K562 (cell line): ENCODE results near the gene BIRC6. TPM values are rescaled to one million over a fixed set of nuclear protein-coding genes. Genes with fewer than 3 reads are reported as not detected.

ENCODE experiments used
- E2F3 ChIP-seq: fragments of 250-450 bp; sonication (Bioruptor Pico); IDR thresholded peaks from 2 replicates; pipeline ENCODE4 v1.4.0; 2020; ENCODE audit warnings: mild to moderate bottlenecking
- HDAC3 ChIP-seq: fragments of 450-650 bp; IDR thresholded peaks from 2 replicates; pipeline ENCODE4 v1.6.1; 2018; ENCODE audit warnings: borderline replicate concordance, mild to moderate bottlenecking, moderate library complexity; ENCODE audit not compliant: partially characterized antibody
- NR4A1 ChIP-seq, 2 experiments: fragments of 250-450 bp in 1 of 2; fragments of 450-650 bp in 1 of 2; sonication (Bioruptor Pico) in 1 of 2; IDR thresholded peaks; 2 replicates each; pipeline versions ENCODE4 v1.4.0 to v1.6.1; 2016 to 2020; ENCODE audit warnings: mild to moderate bottlenecking in 2 of 2, missing compliant biosample characterization in 1 of 2, missing genetic modification characterization in 1 of 2, moderate library complexity in 1 of 2
- PRDM10 ChIP-seq: fragments of 450-650 bp; IDR thresholded peaks from 2 replicates; pipeline ENCODE4 v1.6.1; 2018; ENCODE audit not compliant: partially characterized antibody
- ZNF449 ChIP-seq: fragments of 250-450 bp; sonication (Bioruptor Pico); IDR thresholded peaks from 2 replicates; pipeline ENCODE4 v1.8.0; 2022; ENCODE audit warnings: moderate library complexity, mild to moderate bottlenecking, inconsistent platforms
- ZSCAN32 ChIP-seq: fragments of 450-650 bp; formaldehyde crosslinking; IDR thresholded peaks from 2 replicates; pipeline ENCODE4 v1.4.0; 2020; ENCODE audit warnings: mild to moderate bottlenecking, moderate library complexity
- polyA plus RNA-seq, 8 experiments: library from polyadenylated mRNA; depleted of rRNA in 4 of 8; stranded (reverse) in 5 of 8; unstranded in 3 of 8; fragments of >200 nt; fragmentation: Nextera tagmentation in 2 of 8; fragmentation: Illumina TruSeq in 1 of 8; extraction: Ambion mirVana in 2 of 8; extraction: Trizol in 1 of 8; gene quantifications; 2 replicates each; pipeline versions ENCODE4 v1.2.1 to v1.2.3, GENCODE V29; 2011 to 2014; ENCODE audit warnings: inconsistent platforms in 1 of 8, missing spikeins in 1 of 8
- total RNA-seq, 7 experiments: library from RNA; depleted of rRNA in 6 of 7; stranded (reverse); fragments of >200 nt in 6 of 7; fragmentation: Illumina TruSeq in 2 of 7; extraction: Trizol in 2 of 7; gene quantifications; 2 replicates each; pipeline versions ENCODE4 v1.2.1 to v1.2.3, GENCODE V29; 2011 to 2021; ENCODE audit warnings: low replicate concordance in 1 of 7

The BIRC6 gene
- total and polyA plus RNA-seq, 9 of the 15 experiments (the other 6 are each of a cell fraction or from before 2014, with no cell fraction given), result 18.8 to 110 (median 49.8) TPM

DNA sequence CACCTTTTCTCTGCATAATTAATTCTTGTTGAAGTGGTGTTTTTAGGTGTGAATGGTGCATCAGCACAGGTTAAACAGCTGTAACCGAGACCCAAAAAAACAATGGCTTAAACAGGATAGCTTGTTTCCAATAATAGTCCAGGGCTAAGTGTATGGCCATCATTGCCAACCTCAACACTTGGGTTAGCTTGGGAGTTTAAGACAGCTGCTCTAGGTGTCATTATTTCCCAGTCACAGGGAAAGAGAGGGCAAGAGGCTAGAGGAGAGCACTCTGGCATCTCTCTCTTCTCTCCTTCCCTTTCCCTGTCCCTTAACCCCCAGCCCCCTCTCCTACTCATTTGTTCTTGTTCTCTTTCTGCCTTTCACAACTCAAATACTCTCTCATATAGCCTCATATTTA, 21.1 kb downstream of the BIRC6 start (continued):
- no peak for TF ChIP-seq PRDM10
- TF ChIP-seq NR4A1 (CRISPR knock-in tag; IDR thresholded peaks at IDR 0.05), result no peak
- no peak for TF ChIP-seq NR4A1 (tag; IDR thresholded peaks at IDR 0.05)
- TF ChIP-seq HDAC3, result no peak
- TF ChIP-seq ZNF449 (CRISPR knock-in tag), result no peak
- no peak for TF ChIP-seq ZSCAN32
- no peak for TF ChIP-seq E2F3 (CRISPR knock-in tag)
